Measurements from ENCODE around the gene DNAH1. TPM values are rescaled to one million over a fixed set of nuclear protein-coding genes. Genes with fewer than 3 reads are reported as not detected.
"Not testable (repeated sequence)": the region's sequence is repeated elsewhere in the genome, so short reads cannot be mapped to it uniquely, and the experiment has no call there.

DNAH1 gene
- 5.6 TPM for polyA plus RNA-seq (ENCODE audit: insufficient read length)

DNA sequence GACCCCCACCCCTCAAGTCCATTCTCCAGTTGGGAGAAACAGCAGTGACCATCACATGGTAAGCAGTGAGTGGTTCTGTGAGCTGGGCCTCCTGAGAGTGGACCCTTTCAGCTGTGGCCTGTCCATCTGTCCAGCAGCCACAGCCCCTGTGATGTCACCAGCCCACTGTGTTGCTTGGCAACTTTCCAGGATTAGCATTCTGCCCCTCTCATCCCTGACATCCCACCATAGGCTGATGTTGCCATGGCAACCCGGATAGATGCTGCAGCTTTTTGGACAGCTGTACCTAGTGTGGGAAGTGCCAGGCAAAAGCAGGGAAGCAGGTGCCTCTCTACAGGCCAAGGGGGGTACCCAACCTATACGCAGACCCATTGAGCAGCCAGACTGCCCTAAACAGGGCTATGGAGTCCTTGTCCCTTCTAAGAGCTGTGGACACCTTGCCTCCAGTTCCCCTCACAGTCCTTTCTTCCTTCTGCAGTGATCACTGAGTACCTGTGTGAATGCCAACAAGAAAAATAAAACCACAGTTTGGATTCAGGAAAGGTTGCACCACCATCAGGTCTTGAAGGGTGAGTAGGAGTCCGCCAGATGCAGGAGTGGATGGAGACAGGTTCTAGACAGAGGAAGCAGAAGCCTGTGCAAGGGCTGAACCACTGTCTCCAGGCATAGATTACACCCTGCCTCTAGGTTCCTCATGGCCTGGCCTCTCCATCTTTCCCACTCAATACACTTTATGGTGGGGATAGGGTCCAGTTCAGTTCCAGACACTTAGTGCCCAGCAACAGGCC, at the start of gene DNAH1:
DNAH1 (plus strand) TSS at position 343 of the 788 bp plus-strand sequence. CDS start 6,124 bp downstream, outside the sequence.
- no peak for DNase-seq (ENCODE audit: low read depth)

DNA sequence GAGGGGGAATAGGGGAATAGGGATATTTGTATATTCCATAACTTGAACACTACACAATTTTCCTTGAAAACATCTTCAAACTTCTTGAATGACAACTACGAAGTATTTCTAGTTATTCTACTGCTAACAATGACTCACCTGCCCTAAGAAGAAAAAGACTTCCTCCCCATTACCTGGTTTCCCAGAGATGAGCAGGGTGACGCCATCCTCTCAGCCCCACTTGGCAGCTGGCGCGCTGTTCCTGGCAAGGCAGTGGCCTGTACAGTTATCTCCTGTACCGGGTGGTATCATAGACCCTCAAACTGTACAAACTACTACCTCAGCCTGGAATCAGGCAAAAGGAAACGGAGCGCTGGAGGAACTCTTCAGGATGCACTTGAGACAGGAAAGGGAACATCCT, 48.1 kb upstream of the DNAH1 start:
- no peak for DNase-seq (ENCODE audit: low read depth)

DNA sequence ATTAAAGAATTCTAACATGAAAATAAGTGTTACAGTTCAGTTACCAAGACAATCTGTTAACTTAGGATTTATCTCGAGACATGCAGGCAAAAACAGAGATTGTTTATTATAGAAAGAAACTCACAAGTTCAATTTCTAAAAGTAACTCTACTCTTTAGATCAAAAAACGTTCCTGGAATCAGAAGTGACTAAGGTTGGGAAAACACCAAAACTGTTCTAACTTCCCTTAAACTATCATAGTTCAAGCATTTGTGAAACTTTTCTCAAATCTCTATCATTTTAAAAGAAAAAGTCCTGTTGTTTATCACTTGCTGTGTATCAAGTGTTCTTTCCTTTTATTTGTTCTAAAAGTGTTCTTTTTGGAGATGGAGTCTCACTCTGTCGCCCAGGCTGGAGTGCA, 46.3 kb upstream of the DNAH1 start:
- no peak for DNase-seq (ENCODE audit: low read depth)

DNA sequence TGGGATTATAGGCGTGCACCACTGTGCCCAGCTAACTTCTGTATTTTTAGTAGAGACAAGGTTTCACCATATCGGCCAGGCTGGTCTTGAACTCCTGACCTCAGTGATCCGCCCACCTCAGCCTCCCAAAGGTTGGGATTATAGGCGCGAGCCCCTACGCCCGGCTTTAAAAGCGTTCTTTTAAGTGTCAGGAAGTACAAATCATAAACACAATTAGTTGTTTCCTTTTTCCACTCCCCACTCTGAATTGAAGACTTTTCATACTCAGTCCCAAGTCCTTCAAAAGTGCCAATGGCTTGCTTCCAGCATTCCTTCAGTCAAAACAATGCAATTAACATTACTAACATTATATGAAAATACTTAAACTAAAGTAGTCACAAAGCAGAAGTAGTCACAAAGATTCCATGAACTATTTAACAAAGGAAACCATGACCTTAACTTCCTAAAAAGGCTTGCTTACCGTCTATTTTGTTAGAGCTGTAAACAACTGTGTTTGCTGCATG, 45.8 kb upstream of the DNAH1 start:
- DNase-seq (ENCODE audit: low read depth): no peak

- not testable (repeated sequence) for DNase-seq (ENCODE audit: low read depth)
Observed at GRCh38 chr3:52272172-52272571, 43.9 kb upstream of the DNAH1 start.

DNA sequence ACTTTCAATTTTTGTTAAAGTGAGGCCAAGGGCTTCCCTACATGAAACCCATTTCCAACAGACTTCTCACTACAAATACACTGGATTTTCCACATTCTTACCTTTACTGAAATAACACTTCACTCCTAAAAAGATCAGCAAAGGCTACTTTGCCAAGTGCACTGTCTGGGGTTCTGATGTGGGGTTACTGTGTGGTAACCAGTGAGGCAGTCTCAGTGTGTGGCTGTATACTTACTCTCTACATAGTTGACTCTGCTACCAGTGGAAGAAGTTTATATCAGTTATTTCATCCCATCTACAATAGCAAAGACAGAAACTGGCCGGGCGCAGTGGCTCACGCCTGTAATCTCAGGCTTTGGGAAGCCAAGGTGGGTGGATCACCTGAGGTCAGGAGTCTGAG, 43.3 kb upstream of the DNAH1 start:
- no peak for DNase-seq (ENCODE audit: low read depth)

GRCh38 chr3:52274781-52275180, 41.3 kb upstream of the DNAH1 start:
- not testable (repeated sequence) for DNase-seq (ENCODE audit: low read depth)

- DNase-seq (ENCODE audit: low read depth): no peak
Observed at GRCh38 chr3:52277071-52277964, 38.8 kb upstream of the DNAH1 start.

DNA sequence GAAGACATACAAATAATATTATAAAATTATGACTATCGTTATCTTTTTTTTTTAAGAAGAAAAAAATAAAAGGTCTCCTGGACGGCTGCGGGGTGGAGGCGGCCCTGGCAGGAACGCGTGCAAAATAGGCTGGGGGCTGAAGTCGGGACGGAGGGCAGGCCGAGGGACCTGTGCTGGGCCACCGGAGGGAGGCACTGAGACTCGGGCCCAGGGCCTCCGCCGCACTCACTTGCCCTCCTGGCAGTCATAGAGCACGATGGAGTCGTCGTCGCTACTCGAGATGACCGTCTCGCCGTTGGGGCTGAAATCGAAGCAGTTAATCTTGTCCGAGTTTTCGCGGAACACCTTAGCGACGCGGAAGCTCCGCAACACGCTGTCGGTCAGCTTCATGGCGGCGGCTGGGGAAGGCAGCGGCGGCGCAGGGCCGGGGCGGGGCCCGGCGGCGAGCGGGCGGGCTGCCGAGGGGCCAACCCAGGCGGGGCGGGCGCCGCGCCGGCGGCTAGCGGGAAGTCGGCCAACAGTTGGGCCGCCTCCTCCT, 38.1 kb upstream of the DNAH1 start:
- no peak for DNase-seq (ENCODE audit: low read depth)

- DNase-seq (ENCODE audit: low read depth): peak; percentile 80
Observed at GRCh38 chr3:52278510-52279069, 37.5 kb upstream of the DNAH1 start, which contains the start of gene WDR82. TSS of gene WDR82 (minus strand) at chr3:52278649. CDS start at chr3:52278361, 288 bp downstream.

DNA sequence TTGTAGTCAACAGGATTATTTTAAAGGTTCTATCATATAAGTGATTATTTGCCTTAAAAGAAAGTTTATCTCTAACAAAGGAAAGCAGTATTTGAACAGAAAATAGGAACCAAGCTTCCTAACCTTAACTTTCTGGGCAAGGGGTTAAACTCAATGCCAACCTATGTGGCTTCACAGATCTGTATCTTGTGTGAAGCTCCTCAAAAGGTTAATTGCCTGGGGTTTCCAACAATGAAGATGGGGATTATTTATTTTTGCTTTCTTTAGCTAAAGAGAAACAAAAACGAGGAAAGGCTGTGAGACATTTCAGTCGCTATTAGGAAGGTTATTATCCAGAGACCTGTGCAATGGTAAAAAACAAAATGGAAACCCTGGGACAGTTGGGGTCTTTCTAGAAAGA, 36.5 kb upstream of the DNAH1 start:
- no peak for DNase-seq (ENCODE audit: low read depth)

- DNase-seq (ENCODE audit: low read depth): peak; percentile 29
Observed at GRCh38 chr3:52280050-52280461, 36.1 kb upstream of the DNAH1 start.

- DNase-seq (ENCODE audit: low read depth): no peak
Observed at GRCh38 chr3:52281981-52282801, 33.9 kb upstream of the DNAH1 start.

DNA sequence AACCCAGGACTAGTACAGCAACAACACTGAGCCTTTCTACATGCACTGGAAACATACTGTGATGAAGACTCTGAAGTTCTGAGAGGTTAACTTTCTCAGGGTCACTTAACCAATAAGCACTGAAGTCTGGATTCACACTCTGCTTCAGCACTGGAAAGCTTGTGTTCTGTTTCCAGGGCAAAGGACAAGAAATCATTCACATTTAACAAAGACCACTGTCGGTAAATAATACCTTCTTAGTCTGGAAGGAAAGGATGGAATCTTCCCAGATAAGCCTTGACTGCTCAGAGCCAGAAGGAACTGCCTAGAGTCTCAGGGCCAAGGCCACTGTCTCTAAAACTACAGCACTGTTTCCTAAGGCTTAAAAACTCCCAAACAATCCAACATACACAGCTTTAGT, 32.8 kb upstream of the DNAH1 start:
- DNase-seq (ENCODE audit: low read depth): no peak

DNA sequence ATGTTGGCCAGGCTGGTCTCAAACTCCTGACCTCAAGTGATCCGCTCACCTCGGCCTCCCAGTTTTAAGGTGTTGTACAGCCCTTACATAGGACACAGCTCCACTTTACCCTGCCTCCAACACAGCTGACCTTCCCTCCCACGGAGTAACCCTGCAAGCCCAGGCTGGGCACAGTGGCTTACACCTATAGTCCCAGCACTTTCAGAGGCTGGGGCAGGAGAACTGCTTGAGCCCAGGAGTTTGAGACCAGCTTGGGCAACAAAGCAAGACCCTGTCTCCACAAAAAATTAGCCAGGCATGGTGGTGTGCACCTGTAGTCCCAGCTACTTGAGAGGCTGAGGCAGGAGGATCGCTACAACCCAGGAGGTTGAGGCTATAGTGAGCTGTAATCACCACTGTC, 32.1 kb upstream of the DNAH1 start:
- not testable (repeated sequence) for DNase-seq (ENCODE audit: low read depth)

DNA sequence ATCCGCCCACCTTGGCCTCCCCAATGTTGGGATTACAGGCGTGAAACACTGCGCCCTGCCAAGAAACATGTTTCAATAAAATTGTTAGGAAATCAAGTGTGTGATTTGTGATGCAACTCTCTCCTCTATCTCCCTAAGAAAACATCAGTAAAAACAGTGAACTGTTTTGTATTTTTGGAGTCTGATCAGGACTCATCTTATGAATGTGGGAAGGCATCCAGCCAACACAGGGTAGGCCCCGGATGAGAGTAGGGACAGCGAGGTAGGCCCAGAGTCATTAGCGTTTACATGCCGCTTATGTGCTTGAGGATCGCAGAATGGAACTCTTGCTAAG, 29.4 kb upstream of the DNAH1 start:
- no peak for DNase-seq (ENCODE audit: low read depth)

DNA sequence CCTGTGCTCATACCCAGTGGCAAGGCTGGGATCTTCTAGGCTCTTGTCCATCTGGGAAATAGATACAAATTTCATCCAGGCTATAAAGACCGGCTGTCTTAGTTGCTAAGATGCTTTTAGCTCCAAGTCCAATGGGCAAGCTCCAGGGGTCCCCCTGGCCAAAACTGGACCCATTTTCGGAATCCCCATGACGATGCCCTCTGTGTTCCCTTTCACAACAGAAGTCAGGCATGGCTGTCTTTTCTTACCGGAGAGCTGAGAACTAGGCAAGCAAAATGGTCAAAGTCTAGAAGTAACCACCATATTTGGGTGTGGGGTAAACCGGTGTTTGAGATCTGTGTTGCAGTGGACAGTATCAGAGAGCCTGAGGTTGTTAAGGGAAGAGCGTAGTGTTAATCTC, 27.4 kb upstream of the DNAH1 start:
- DNase-seq (ENCODE audit: low read depth): no peak

GRCh38 chr3:52289338-52289746, 26.8 kb upstream of the DNAH1 start:
- no peak for DNase-seq (ENCODE audit: low read depth)

GRCh38 chr3:52289747-52290595, 26.1 kb upstream of the DNAH1 start:
- no peak for DNase-seq (ENCODE audit: low read depth)
